HG03280 (cell line): ENCODE data around the gene RIN3.

Experiments used
- ATAC-seq: cut with Tn5 transposase; IDR thresholded peaks from one replicate; pipeline ENCODE4 v1.9.1; 2021; ENCODE audit warnings: mild to moderate bottlenecking, moderate library complexity; ENCODE audit not compliant: unreplicated experiment

The RIN3 gene

DNA sequence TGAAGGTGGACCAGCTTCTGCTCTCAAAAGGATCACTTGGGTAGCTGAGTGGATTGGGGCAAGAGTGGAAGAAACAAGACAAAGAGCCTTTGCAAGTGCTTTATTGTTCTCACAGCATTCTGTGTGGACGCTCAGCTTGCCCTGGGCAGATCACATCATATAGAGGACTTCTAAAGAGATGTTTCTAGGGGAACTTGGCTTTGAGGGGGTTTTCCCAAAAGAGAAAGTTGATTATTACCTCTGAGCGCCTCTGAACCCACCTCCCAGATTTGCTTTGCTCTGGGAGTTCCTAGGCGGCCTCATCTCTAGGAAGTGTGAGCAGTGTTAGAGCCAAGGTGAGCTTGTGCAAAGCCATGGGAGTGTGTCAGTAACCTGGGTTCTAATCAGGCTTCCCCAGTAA is 81.7 kb downstream of the RIN3 start:
- no peak for ATAC-seq

DNA sequence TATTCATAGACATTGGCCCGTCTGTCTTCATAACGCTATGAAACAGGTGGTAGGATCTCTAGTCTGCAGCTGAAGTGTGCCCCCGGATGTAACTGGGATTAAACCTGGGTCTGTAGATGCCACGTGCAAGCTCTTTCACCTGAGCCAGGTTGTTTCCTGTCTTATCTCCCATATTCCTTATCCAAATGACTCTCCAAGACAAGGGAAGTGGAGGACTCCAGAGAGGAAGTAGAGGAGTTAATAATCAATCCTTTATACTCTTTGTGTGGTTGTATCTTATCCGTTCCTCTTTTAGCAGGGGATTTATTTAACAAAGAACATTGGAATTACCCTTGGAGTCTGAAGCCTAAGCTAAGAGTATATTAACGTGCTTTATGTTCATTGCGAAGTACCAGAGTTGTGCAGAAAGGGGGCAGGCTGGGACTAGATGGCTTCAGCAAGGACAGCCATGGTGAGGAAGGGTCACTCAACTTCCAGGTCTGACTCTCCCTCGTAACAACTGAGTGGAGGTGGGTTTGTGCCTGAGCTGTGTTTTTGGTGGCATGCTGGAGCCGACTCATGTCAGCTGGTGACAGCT is 82.8 kb downstream of the RIN3 start:
- no peak for ATAC-seq

GRCh38 chr14:92597906-92598905 is 84.6 kb downstream of the RIN3 start:
- no peak for ATAC-seq

- no peak for ATAC-seq
These were observed 86.2 kb downstream of the RIN3 start for GRCh38 chr14:92599811-92600210.

DNA sequence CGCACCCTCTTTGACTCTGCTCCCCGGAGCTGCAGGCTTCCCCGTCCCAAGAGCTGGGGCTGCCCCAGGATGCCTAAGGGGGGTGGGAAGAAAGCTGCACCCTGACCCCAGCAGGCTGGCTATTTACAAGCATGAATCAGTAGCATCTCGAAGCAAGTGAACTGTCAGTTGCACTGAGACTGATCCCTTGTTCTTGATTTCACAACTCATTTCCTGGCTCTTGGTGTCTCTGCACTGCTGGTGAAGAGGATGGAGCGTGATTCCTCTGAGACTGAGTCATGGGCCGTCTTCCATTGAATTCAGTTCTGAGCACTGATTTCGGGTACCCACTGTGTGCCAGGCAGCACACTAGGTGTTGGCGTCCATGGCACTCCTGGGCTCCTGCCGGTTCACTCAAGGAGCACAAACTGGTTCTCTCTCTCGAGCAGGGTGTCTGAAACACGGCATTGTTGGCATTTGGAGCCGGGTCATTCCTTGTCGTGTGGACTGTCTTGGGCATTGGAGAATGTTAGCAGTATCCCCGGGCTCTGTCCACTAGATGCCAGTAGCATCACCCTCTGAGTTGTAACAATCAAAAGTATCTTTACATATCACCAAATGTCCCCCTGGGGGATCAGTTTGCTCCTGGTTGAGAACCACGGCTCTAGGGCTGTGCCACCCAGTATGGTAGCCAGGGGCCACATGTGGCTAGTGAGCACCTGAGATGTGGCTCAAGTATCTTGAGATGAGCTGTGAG is 86.9 kb downstream of the RIN3 start:
- ATAC-seq: no peak

DNA sequence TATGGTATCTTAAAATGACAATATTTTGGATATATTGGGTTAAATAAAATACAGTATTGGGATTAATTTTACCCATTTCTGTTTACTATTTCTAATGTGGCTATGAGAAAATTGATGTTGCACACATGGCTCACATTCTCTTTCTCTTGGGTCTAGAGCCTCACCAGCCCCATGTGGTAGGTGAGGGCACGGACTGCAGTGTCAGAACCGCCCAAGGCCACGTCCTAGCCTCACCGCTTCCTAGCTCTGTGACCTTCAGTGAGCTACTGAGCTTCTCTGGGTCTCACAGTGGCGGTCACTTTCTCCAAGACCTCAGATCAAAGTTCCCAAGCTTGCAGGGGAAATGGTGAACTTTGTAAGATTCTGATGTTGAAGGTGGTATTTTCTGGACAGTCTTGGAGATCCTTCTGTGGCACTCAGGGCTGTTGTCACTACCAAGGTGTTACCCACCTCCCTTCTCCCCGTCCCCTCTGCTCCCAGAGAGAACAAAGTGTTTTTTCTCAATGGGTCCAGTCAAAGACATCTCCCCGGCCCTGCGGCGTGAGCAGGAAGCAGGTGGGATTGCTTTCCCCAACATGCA is 87.6 kb downstream of the RIN3 start:
- ATAC-seq: no peak

DNA sequence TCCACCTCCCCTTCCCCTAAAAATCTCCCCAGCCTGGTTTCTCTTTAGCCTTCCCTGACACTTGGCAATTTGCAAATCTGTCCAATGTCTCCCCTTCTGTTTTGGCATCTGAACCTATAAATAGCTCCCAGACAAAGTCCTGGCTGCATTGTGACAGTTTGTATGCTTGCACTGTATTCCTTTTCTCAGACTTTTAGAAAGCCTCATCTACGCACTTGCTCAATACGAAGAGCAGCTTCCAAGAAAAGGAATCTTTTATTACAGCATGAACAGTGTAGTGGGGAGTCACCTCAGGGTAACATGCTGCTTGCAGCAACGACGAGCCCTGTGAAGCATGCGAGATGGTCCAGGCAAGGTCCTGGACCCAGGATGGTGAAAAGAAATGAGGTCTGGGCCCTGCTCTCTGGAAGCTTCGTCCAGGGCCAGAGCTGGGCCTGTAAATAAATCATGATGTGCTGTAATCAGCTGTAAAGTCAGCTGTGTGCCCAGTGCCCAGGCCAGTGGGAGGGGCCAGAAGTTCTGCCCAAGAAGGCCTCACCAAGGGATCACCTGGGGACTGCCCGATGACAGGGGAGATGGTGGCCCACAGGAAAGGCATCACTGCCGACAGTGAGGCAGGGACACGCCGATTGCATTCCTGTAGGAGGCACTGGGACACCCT is 88.3 kb downstream of the RIN3 start:
- no peak for ATAC-seq

DNA sequence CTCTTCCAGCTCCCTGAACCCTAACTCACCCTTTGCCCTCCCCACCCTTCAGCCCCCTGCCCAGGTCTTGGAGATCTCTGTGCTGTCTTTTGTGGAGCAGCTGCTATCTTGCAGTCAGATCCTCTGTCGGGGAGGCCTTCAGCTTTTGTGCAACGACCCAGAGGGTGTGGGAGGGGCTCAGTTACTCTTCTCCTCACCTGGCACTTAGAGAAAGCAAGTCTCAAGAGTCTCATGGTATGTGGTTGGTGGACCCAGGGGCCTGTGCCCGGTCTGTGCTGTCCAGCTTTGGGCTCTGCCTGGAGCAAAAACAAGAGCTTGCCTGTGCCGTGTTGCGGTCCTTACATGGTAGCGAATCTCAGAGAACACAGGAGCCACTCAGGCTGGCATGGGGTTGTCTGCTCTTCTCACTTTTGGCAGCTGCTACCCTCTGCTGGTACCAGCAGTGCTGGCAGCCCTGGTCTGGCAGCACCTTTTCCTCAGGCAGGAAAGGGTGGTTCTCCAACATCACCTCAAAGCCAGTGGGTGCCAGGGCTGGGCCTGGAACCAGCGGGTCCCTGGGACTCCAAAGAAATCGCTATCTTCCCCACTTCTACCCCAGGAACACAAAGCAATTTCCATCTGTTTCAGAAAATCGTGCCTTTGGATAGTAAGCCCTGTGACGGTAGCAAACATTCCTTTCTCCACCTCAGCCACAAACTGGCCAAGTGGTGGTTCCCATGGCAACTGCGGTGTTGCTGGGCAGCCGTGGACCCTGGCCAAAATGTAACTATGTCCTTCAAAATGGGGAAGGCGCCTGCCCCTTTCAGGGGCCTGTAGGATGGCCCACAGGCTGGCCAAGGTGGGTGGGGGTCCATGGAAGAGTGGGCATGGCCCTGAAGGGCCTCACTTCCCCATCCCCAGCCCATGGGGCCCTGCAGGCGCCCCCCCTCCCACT is 90.0 kb downstream of the RIN3 start:
- ATAC-seq: no peak

DNA sequence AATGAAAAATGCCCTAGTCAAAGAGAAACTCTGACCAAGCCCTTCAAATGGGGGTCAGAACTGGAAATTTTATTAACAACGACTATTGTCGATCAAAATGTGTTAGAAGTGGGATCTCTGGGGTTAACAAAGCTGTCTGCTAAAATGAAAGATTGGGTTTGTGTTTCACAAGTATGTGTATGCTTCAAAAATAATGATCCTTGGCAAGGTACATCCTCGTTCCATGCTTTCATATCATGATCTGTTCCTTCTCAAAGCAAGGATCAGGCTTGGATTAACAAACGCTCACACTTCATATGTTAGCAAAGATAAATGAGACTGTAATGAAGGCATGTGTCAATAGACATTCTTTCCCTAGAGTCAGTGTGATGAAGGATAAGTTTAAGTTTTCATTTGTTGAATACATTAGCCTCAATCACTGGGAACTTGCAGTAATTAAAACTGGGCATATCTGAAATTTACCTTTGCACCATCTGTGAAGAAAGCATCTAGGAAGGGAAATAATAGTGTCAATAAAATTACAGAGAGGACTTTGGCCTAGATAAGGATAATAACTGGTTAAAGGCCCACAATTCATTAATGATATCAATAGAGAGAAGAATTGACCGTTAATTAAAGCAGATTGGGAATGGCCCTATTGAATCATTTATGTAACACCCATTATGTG is 91.8 kb downstream of the RIN3 start:
- ATAC-seq: no peak

GRCh38 chr14:92607251-92607650 is 93.7 kb downstream of the RIN3 start:
- ATAC-seq: no peak

GRCh38 chr14:92607702-92608429 is 94.3 kb downstream of the RIN3 start:
- ATAC-seq: no peak

DNA sequence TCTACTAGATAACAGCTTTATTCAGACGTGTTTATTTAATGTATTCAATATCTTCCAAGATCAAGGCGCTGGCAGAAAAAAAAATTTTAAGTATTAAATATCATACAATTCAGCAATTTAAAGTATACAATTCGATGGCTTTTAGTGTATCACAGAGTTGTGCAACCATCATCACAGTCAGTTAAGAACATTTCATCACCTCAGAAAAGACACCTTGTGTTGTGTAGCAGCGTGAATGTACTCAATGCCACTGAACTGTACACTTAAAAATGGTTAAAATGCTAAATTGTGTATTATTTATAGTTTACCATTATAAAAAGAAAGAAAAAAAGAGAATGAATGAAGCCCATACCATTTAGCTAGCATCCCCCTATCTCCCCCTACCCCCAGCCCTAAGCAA is 96.4 kb downstream of the RIN3 start:
- ATAC-seq: no peak

GRCh38 chr14:92610849-92611271 is 97.3 kb downstream of the RIN3 start:
- no peak for ATAC-seq

GRCh38 chr14:92613008-92613658 is 99.6 kb downstream of the RIN3 start:
- ATAC-seq: no peak

DNA sequence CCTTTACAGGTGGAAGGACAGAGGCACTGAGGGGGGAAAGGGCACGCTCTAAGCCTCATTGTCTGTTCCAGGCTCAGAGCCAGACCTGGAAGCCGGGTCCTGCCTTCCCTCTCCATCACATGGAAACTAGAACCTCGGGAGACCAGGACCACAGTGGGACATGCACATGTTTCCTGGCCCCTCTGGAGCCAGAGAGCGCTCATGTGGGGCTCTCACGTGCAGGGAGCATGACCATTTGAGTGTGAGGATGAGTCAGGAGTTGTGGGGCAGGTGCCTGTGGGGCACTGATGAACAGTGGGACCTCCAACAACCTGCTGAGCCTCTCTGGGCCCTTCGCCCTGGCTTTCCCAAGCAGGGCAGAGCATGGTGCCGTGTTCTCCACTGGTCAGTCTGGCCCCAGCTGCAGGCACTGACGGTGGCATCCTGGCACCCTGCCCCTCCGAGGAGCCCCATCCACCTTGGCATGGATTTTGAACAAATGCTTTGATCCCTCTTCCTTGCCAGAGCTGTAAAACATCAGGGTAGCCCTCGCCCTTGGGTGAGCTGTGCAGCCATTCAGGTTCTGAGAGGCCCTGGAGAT is 100.2 kb downstream of the RIN3 start:
- ATAC-seq: no peak

- ATAC-seq: no peak
These were observed 101.9 kb downstream of the RIN3 start for GRCh38 chr14:92615451-92615850.

DNA sequence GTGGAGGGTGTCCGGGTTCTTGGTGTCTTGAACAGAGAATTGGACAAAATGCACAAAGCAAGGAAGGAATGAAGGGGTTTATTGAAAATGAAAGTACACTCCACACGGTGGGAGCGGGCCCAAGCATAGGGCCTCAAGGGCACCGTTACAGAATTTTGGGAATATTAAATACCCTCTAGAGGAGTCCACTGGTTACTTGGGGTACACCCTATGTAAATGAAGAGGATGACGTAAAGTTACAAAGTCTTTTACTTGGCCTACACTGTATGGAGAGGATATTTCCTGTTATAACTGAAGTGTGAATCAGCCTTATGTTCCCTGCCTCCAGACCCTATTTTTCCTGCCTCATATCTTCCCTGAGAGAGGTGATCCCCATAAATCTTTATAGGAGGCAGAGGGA is 102.6 kb downstream of the RIN3 start:
- ATAC-seq: no peak

- ATAC-seq: no peak
These were observed 104.0 kb downstream of the RIN3 start for GRCh38 chr14:92617581-92617980.
